Spleen (tissue), 7 donors: ENCODE results near the gene GTF2H4.

ENCODE experiments used
- POLR2AphosphoS5 ChIP-seq, 3 donors: sonication (generic); formaldehyde crosslinking; IDR thresholded peaks; one replicate each; pipeline ENCODE4 v1.5.1; 2017; ENCODE audit warnings: antibody characterized with exemption in 3 of 3
- TF ChIP-seq, protein P1 (sequence below), 11 experiments: fragments of 200-600 bp in 7 of 11; fragments of 450-650 bp in 4 of 11; sonication (generic) in 4 of 11; IDR thresholded peaks in 8 of 11; conservative IDR thresholded peaks in 3 of 11; 1 replicate in 7 of 11; 2 replicates in 4 of 11; pipeline versions ENCODE4 v1.4.0 to v1.8.0; 2016 to 2021; ENCODE audit warnings: antibody characterized with exemption in 11 of 11, inconsistent platforms in 4 of 11, mild to moderate bottlenecking in 1 of 11
- donor health status: DM: no; HTN: no; CAD: no; lungs with moderate emphysema.
- donor health status: DM: no; HTN: no; CAD: no.
- donor health status: DM: no; HTN: no; CAD: no.

DNA sequence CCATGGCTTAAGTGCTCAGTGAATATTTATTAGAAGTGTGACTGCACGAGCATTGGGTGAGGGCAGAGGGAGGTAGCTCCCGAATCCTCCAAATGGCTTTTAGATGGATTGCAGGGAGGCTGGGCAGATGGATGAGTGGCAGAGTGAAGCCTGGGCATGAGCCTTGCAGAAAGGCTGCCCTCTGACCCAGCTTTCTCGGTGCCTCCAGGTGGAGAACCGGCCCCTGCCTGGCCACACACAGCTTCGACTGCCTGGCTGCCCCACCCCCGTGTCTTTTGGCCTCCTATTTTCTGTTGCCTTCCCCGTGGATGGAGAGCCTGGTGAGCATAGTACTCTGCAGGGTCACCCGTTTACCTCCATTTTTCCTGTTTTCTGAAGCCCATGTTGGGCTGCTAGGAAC lies 9.5 kb downstream of the GTF2H4 start:
- no peak for TF ChIP-seq POLR2AphosphoS5 (IDR thresholded peaks at IDR 0.05)
- TF ChIP-seq, protein P1, sequence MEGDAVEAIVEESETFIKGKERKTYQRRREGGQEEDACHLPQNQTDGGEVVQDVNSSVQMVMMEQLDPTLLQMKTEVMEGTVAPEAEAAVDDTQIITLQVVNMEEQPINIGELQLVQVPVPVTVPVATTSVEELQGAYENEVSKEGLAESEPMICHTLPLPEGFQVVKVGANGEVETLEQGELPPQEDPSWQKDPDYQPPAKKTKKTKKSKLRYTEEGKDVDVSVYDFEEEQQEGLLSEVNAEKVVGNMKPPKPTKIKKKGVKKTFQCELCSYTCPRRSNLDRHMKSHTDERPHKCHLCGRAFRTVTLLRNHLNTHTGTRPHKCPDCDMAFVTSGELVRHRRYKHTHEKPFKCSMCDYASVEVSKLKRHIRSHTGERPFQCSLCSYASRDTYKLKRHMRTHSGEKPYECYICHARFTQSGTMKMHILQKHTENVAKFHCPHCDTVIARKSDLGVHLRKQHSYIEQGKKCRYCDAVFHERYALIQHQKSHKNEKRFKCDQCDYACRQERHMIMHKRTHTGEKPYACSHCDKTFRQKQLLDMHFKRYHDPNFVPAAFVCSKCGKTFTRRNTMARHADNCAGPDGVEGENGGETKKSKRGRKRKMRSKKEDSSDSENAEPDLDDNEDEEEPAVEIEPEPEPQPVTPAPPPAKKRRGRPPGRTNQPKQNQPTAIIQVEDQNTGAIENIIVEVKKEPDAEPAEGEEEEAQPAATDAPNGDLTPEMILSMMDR (IDR thresholded peaks at IDR 0.05 in 8 of 11, conservative IDR thresholded peaks at IDR 0.05 in 3 of 11): no peak
